OCI-M1 (cell line): ENCODE measurements around the gene RNGTT.
A peak's percentile ranks its signal among the peaks of the same experiment; 100 is the strongest.

ENCODE experiments used
- DNase-seq: peaks from one replicate; lab custom pipeline; 2025; lab: John Stamatoyannopoulos, UW

Gene RNGTT

GRCh38 chr6:88653936-88654335 lies 309.5 kb downstream of the RNGTT start:
- no peak for DNase-seq

GRCh38 chr6:88651400-88651799 lies 312.0 kb downstream of the RNGTT start:
- no peak for DNase-seq

DNA sequence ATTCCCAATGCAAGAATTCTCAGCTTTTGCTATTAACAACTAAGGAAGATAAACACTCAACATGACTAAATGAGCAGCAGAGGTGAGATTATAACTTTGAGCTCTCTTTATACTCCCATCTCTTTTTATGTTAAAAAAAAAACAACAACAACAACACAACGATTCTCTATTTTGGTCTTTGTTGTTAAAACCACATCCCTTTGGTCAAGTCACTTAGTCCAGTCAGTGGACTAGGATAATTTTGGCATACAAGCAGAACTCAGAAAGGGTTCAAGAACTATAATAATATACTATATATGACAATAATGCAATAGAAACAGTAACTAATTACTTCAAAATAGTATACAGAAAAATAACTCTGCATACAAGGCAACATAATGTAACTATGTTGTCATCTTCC lies 312.4 kb downstream of the RNGTT start:
- no peak for DNase-seq

GRCh38 chr6:88650029-88650619 lies 313.3 kb downstream of the RNGTT start:
- DNase-seq = no peak

DNA sequence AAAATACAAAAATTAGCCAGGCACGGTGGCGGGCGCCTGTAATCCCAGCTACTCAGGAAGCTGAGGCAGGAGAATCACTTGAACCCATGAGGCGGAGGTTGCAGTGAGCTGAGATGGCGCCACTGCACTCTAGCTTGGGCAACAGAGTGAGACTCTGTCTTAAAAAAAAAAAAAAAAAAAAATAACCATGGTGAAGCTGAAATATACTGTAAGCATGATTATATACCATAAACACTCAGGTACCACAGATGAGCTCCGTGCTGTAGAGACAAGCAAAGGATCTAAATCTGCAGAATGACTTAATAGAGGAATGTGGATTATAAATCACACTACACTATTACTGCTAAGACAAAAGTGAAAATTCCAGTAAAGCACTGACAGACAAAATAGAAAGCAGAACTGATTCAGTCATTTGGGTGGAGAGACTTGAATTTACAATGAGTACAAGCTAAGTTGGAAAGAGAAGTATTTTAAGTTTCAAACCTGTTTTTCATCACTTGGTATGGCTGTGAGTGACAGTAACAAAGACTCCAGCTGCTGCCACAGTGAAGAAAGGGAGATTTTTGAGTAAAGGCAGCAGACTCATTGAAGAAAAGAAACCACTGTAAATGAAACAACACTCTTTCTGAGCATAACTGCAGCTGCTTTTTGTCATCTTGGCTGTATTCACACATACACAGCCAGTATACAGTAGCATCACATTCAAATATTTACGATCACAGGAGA lies 322.1 kb downstream of the RNGTT start:
- DNase-seq = no peak

DNA sequence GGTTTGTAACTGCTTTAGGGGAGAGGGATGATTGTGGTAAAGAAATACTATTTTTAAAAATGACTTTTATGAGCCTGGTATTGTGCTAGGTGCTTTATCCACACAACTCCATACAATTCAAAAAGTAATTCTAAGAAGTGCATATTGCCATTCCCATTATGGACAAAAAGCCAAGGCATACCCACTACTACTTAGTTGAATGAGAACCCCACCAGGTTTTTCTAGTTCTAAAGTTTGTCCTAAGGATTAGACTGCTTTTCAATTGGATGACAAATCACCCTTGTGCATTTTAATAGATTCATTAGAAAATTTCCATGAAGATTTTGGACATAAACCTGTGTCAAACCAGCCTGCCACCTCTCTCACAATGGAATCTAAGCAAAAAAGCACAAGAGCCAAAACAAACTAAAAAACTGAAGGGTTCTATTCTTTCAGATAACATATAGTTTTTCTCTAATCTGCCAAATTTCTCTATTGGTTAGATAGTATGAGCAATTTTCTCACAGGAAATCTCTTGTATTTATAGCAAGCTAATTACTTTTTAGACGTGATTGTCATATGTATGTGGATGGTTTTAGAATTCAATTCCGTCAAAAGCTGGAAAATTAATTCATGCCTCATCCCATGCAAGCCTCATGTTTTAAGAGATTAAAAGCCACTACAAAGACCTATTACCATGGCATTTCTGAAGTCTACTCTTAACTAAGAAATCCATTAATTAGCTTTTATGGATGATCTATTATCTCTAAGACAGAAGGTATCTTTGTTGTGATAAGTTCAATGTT lies 325.5 kb downstream of the RNGTT start:
- DNase-seq = no peak

DNA sequence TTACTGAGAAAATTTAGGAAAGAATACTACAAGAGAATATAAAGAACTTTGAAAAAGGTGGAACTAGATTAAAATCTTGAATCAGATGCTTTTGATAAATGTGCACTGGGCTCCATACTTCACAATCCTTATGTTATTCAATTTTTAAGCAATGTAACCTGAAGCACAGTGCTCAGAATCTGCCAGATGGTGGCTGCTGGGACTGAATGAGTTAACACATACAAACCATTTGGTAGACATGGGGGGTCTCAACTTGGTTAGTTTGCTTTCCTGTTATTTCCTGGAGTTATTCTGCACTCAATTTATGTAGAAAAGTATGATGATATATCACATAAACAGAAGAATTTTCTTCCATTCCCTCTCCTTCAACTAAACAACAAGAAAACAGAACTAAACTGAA lies 326.5 kb downstream of the RNGTT start:
- DNase-seq = peak; percentile 26

DNA sequence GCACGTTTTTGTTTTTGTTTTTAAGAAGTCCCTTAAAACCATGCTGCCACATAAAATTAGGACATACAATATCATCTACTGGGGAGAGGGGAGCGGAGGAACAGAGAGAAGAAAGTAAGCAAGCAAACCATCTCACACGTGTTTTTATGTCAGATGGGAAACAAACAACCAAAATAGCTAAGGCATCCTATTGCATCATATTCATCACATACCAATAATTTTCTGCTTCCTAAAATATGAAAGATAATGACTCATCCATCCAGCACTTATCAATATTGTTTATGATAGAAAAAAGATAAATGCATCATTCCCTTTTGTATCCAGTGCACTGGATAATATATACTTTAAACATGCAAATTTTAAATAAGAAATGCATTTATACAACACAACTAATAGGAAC lies 329.6 kb downstream of the RNGTT start:
- DNase-seq = no peak

DNA sequence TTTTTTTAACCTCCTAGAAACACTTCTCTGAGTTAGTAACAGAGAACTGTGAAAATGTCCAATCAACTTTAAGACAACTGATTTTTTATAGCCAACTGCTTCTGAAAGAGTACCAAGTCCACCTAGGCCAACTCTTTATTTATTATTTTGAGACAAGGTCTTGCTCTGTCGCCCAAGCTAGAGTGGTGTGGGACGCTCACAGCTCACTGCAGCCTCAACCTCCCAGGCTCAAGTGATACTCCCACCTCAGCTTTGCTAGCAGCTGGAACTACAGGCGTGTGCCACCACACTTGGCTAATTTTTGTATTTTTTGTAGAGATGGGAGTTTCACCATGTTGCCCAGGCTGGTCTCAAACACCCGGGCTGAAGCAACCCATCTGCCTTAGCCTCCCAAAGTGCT lies 331.6 kb downstream of the RNGTT start:
- no peak for DNase-seq

DNA sequence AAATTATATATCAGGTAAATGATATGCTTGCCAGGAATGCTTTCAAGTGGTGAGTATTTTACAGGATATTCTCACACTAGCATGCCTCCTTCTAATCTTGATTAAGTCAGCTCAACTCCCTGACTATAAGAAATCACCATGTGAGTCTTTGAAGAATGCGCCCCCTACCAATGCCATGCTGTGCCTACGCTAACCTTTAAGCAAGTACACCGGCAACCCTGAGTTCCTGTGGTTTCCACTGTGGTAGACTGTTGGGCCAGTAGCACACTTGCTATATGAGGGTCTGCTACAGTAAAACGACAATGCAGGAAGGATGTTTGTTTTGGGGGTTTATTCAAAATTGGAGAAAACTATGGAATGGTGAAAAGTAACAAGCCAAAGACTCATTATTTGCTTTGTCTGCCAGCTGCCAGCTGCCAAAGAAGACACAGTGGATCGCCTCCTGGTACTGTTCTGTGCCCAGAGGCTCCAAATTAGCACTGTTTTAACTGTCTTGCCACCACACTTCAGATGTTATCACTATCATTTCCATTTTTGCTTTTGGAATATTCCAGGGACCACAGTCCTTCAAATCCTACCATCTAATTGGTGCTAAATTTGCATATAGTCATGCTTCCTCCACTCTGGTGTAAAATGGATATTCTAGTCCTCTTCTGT lies 333.5 kb downstream of the RNGTT start:
- DNase-seq = peak; percentile 38

DNA sequence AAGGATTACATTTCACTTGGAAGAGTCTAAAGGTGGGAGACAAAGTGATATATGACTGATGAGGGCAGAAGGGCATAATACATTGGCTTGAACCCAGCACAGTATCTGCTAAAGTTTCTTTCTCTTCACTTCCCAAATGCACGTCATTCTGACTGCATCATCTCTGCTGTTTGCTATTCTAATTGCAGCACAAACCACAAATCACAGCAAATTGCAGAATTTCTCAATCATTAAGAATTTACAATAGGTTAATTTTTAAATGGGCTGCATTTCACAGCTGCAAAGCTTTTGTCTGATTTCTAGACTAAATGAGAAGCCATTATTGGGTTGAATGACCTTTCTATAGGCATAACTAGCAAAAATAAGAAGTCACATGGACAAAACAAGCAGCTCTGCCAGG lies 337.0 kb downstream of the RNGTT start:
- DNase-seq = no peak

DNA sequence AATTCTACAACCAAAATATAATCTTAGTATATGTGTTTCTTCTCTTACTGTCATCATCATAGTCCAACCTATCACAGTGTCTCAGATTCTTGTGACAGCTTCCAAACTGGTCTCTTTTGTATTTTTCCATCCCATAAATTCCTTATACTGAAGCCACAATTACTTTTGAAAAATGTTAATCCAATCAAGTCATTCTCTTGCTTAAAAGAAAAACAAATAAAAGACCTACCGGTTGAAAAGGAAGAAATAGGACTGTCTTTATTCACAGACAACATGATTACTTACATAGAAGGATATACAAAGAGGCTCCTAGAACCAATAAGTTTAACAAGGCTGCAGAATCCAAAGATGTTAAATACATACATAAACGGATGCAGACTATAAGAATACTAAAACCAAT lies 339.9 kb downstream of the RNGTT start:
- DNase-seq = no peak

DNA sequence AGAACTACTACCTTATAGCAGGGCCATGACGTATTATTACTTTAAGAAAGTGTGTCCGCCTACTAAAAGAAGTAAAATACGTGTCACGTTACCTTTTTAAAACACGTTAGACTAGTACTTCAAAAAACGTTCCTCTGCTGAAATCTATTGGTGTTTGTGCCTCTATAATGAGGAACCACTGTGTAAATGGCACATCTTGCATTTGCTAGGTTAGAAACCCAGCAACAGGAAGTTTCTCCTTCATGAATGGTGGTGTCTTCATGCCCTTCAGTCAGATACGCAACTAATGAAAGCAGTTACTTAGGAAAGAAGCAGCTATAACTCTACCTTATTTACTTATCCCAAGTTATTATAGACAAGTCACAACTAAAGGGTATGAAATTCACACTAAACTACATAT lies 343.5 kb downstream of the RNGTT start:
- DNase-seq = no peak

- DNase-seq = no peak
These were observed 347.0 kb downstream of the RNGTT start for GRCh38 chr6:88616380-88616779.

DNA sequence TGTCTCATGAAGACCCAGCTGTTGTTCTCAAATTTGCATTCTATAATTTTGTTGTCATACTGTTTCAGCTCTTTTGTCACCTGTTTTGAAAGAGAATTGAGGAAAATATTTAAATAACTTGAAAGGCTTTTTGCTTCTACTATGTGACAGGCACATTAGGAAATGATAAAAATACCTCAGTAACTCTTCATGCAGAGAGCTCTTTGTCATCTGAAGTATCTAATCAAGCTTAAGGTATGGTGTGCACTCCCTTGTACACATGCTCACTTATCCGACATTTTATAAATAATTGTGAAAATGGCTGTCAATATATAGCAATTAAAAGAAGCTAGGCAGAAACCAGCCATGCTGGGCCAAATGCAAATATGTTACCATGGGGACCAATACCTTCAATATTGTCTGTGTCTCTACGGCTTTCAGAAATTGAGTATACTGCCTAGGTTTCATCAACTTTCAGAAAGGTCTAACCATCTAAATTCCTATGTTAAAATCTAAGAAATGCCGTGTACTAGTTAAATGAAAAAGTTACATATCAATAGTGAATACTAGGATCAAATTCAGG lies 349.0 kb downstream of the RNGTT start:
- no peak for DNase-seq

DNA sequence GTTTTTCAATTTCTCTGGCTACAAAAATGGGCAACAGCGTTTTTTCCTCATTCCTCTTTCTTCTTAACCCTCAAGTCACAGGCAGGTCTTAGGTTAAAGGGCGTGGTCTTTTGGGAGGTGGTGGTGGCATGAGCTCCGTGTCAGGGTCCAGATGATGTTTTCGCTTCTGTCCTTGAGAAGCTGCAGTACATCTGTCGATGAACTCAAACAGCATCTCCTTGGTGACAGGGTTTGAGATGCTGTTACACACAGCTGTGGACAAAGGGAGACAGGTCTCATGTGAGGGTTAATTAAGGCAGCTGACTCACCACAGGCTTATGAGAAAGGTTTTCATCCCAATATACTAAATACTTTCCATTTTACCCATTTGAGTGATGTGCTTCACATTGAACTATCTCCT lies 350.8 kb downstream of the RNGTT start:
- no peak for DNase-seq

DNA sequence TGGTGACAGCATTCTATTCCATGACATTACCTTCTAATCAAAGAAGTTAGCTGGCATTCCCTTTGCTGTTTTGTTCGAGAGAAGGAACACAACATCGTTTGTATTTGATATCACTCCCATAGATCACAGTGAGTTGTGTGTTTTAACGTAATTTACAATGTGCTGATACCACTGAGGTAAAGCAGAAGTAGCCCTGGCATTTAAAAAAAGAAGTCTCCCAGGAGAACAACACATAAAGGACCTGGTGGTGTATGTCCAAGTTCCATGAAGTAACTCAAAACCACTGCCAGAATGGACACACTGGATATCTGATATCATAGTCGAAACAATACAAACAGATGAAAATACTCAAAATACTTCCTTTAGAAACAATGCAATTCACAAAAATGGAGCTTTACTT lies 351.7 kb downstream of the RNGTT start:
- DNase-seq = no peak

DNA sequence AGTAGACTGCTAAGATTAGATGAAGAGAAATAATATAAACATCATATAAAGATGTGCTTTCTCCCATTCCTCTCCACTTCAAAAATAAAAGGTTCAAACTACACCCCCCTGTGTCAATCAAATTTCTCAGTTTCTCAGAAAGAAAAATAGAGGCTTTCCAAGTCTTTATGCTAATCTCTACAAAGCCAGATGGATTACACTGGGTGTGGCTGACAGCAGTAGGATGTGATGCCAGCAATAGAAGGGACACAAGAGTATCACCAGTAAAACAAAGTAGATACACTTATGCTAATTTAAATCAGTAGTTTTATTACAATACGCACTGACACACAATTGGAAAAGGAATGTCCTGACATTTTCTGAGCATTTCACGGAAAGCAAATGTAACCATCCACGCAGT lies 353.4 kb downstream of the RNGTT start:
- DNase-seq = no peak

DNA sequence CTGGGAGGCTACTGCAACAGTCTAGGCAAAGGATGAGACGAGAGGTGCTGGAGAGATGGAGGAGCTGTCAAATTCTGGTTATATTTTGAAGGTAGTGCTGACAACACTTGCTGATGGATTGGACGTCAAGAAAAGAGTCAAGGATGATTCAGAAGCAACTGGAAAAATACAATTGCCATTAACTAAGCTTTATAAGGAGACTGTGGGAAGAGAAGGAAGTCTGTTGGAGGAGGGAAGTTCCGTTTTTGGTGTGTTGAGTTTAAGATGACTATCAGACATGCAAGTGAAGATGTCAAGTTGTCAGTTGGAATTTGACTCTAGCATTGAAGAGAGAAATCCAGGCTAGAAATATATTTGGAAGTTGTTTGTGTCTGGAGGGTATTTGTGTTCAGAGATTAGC lies 358.1 kb downstream of the RNGTT start:
- no peak for DNase-seq

GRCh38 chr6:88599571-88599970 lies 363.8 kb downstream of the RNGTT start:
- DNase-seq = no peak

DNA sequence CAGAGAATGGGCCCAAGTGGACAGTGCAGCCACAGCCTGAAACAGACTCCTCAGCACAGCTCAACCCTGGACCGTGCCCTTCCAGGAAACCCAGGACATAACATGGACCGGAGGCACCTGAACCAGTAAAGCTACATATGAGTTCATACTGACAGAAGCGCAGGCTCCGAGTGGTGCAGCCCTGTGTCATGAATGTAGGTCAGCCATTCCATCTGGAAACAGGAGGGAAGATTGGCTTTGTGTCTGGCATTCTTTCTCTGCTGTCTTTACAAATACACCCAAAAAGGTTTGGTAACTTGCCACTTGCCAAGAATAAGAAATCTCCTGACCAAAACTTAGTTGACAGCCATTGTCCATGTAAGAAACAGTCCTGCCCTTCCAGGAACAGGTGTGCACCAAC lies 366.6 kb downstream of the RNGTT start:
- DNase-seq = no peak

- DNase-seq = no peak
These were observed 374.5 kb downstream of the RNGTT start for GRCh38 chr6:88588938-88589337.

- DNase-seq = no peak
These were observed 376.3 kb downstream of the RNGTT start for GRCh38 chr6:88587150-88587520.
